Limb (tissue), 2 donors: ENCODE results near the gene FEN1.

Experiments
- DNase-seq, 2 donors: peaks; one replicate each; pipeline ENCODE4 v3.0.0-alpha.2; 2016; ENCODE audit errors: extremely low spot score in 2 of 2

FEN1 gene

DNA sequence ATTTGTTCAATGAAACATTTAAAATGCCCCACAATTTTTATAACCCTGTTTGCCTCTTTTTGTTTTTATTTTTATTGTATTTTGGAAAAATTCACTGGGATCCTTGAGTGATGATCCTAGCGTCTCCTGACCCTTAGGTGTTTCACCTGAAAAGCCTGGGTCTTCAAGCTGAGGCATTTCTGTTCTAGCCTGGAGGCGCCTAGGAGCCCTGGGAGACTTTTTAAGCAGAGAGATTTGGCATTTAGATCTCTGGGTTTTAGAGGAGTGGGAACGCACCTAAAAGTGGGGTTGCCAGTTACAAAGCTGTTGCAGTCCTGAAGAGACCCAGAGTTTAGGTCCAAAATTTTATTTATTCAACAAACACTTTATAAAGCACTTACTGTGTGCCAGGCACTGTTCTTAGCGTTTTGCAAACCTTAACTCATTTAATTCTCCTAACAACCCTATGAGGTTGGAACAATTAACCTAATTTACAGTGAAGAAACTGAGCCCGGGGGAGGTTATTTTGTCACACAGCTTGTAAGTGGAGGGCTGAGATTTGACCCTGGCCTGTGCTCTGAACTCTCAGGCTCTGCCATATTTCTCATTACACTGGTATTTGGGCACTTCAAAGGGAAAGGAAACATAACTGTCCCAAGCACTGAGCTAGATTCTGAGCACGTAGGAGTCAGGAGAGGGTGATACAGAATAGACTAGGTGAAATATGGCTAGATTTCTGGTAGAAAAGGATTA lies 24.9 kb downstream of the FEN1 start:
- DNase-seq: no peak

DNA sequence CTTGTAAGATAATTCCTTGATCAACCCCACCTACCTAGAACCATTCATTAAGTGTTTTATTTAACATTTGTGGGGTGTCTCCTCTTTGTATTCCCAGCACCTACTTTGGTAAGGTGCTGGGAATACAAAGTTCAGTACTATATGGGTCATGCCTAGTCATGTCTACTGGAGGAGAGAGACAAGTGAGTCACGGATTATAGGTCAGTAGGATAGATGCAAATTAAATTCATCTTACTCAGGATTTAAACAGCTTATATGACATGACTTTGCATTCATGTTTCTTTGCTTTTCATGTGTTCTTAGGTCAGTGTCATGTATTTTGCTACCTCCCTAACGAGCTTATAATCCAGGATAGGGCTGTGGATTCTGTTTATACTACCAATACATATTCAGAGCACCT lies 27.5 kb downstream of the FEN1 start:
- no peak for DNase-seq

DNA sequence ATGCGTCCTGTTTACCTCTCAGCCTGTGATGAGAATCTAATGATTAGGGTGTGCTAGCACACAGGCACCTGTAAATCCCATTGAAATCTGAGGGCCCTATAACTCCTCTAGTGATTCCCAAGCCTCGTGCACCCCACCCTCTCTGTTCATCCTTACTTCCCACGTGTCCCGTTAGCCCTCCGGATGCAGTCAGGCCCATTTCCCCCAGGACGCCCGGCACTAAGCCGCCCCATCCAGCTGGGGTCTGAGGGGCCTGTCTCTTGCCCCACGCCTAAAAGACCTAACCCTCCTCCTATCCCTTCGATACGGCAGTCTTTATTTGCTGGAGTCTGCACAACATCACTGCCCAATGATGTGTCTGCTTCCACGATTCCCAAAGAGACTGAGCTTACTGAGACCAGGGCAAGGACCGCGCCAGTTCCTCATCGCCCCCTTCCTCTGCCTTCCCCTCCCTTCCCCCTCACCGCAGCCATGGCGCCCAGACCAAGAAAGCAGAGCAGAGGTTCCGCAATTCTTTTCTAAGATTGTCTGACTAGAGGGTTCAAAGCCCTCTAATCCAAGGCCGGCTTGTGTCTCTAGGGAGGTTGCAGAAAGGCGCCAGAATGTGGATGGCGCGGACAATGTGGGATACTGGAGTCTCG lies 34.3 kb downstream of the FEN1 start:
- DNase-seq: peak in 1 of 2 donors; percentile 18

DNA sequence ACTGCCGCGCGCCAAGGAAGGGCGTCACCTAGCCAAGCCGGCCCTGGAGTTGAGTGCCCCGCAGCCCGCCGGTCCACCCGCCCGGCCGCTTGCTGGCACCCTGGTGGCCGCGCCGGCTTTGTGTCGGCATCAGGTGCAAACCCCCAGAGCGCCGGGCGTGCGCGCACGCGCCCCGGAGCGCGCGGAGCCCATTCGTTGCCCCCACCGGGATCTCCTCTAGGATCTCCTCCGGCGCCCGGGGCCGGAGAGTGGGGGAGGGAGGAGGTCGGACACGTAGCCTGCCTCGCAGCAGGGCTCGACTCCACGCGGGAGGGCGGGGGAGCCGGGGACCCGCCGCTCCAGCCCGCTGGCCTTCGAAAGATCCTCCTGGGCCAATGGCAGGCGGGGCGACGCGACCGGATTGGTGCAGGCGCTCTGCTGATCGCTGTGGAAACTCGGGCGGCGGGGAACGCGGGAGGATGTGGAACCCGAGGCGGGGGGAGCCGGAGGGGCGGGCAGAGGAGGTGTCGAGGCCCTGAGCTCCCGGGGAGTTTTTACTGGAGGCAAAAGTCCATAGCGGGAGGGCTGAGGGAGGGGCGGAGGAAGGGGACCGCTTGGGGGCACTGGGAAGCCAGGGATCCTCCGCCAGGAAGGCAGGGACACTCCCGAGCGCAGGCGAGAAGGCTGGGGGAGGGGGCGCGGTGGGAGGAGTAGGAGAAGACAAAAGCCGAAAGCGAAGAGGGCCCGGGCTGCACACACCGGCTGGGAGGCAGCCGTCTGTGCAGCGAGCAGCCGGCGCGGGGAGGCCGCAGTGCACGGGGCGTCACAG lies 35.1 kb downstream of the FEN1 start, which contains the start of gene FADS2:
Gene FADS2 (plus strand): TSS at position 730 of the 808 bp plus-strand sequence. CDS start 91 bp downstream, outside the sequence.
- peak; percentile 92 to 95 for DNase-seq

DNA sequence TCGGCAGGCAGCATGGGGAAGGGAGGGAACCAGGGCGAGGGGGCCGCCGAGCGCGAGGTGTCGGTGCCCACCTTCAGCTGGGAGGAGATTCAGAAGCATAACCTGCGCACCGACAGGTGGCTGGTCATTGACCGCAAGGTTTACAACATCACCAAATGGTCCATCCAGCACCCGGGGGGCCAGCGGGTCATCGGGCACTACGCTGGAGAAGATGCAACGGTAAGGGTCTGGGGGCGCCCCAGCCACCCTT lies 35.6 kb downstream of the FEN1 start:
- DNase-seq: no peak

DNA sequence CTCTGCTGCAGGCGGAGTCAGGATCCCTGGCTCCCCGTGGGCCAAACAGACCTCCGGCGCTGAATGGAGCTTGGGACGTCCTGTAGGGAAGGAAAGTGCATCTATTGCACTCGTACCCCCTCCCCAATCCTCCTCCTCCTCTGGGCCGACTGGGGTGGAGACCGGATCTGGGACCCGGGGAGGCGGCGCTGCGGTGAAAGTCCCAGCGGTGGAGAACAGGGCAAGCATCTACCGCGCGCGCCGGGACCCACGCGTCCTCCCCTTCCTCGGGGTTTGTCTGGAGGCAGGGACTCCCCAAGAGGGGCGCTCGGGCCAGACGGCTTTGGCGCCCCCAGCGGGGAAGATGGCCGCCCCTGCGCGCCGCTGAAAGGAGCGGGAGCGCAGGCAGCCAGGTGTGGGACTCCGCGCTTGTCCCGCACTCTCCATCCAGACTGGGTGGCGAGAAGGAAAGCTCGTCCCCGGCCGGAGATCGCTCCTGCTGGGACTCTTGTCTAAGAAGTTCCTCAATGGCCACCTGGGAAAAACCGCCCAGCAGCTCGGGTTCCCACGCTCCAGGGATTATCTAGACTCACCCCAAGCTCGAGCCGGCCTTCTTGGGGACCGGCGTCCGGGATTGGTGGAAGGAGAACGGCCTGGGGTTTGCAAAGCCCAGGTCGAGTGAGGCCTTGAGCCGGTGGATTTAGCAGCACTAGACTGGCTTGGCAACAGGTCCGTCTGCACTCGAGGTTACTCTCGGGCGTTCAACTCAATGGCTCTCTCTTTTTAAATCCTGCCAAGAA lies 36.1 kb downstream of the FEN1 start:
- DNase-seq: peak; percentile 36 to 80

DNA sequence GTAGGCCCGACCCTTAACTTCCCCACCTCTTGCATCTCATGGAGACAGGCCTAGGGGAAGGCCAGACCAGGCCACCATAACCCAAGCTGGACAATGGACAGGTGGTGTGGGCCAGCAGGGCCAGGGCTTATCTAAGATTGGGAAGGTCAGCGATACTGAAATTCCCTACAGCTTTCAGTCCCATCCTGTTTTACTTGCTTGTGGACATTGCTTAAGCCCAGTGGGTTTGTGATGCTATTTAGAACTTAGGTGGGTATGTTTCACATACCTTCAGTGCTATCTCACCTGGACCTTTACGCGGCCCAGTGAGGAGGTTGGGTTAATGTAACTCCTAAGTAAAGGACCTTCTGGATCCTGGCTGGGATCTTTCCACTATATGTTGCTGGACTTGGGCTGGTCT lies 37.1 kb downstream of the FEN1 start:
- no peak for DNase-seq

DNA sequence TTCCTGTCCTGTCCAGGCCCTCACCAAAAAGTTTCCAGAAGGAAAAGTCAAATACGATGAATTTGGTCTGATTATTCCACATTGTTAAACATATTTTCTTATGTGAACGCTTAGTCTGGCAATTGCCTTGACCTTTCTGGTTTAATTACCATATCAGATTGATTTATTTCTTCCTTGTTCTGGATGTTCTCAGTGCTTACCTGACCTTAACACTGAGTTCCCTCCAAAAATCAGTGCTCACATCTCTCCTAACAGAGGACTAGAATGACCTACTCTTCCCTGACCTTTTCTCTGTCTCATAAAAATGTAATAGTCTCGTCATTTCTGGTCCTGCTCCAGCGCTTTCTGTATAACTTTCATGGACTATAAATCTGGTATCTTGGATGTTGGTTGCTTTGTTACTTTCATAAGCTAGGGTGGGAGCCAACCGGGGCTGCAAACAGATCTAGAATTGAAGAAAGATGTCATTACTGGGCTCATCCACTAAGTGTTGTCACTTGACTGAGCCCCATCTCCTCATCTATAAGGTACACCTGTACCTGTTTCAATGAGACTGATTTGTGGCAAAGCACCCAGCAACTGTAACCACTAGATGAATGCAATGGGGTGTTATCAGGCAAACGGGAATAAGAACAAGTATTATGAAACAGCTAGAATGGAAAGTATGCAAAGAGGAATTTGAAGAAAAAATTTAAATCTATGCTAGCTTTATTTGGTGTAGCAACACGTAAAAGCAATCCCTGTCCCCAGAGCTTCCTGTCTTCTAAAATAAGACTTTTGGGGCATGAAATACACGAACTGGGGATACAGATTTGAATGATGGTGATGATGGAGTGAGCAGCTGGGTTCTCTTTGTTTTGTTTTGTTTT lies 37.8 kb downstream of the FEN1 start:
- no peak for DNase-seq

DNA sequence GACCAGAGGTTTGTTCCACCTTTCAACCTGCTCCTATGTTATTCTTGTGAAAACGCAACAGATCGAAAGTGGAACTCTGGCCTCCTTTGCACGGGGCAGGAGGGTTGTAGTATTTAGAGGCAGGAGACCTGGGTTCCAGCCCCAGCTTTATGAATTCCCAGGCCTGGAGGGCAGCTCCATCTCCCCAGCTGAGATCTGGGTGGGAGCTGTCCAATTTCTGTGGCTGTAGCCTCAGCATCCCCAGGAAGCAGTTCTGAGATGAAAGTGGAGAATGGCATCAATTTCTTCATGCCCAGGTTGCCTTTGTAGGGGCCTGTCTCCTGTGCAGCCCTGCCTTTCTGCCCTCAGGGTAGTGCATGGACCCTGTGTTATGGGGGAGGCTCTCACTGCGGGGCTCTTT lies 39.5 kb downstream of the FEN1 start:
- no peak for DNase-seq

DNA sequence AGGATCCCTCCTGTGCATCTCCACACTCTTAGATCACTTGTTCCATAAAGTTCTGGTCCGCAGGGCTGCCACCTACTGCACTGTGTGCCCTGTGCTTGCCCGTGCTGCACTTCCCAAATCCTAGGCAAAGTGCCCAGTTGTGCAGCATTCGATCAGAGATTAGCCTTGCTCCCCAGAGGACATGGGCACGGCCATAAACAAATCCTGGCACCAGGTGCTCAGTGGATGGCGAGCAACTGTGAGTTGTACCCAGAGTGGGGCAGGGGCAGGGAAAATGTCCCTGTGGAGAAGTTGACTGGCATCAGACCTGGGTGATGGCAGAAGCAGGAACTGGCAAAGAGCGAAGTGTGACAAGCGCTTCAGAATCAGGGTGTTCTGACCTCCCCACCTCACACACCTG lies 40.0 kb downstream of the FEN1 start:
- DNase-seq: no peak

DNA sequence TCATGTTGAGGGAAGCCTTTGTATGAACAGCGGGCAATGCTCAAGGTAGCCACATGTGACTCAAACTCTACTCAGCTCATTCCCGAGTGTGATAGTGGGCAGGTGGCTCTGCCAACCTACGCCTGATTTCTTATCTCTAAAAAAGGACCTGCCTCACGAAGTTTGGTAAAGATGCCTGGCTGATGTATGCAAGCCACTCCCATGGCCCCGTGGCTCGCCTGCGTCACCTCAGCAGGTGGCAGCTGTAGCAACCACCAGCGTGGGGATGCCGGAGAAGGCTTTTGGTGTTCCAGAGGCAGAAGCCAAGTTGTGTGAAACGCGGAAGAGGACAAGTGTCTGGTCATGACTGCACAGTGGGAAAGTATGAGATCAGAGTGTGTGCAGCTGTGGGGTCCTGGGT lies 40.8 kb downstream of the FEN1 start:
- DNase-seq: no peak

DNA sequence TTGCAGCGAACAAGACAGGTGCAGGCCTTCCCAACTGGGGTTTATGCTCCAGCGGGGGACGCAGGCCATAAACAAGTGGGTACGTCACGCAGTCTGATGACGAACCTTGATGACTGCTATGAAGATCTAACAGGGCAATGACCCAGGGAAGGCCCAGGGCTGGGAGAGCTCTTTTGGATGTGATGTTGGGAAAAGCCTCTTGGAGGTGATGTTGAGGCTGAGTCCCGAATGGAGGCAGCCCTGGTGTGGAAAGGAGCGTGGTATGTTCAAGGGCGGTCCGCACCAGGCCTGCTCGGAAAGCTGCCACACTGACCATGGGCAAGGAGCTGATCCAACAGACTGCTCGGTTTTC lies 41.2 kb downstream of the FEN1 start:
- no peak for DNase-seq

DNA sequence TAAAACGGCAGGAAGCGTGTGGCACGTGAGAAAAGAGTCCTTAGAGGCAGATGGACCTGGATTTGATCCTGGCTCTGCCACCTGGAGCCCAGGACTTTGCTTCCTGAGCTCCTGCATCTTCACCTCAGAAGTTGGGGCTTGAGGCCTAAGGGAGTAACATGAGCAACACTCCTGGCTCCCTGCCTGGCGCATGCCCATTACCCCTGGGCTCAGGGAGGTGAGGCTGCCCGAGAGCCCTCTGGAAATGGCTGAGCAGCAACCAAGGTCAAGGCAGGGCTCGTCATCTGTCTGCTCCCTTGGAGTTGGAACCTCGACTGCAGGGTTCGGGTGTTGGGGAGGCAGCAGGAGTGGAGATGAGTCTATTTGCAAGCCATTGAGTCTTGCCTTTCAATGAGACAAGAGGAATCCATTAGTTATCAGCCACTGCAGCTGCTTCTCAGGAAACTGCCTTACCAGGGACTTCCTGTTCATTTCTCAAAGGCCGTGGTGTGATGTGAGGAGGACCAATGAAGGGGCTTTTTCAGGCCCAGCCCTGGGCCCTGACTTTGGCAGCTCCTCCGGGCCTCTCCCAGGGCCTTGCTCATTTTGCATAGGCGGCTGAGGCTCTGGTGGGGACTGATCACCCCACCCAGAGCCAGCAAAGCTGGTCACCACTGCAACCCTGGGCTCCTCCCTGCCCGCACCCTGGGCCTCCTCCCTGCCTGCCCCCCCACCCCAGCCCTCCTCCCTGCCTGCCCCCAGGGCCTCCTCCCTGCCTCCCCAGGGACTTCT lies 41.8 kb downstream of the FEN1 start:
- peak in 1 of 2 donors; percentile 38 for DNase-seq

DNA sequence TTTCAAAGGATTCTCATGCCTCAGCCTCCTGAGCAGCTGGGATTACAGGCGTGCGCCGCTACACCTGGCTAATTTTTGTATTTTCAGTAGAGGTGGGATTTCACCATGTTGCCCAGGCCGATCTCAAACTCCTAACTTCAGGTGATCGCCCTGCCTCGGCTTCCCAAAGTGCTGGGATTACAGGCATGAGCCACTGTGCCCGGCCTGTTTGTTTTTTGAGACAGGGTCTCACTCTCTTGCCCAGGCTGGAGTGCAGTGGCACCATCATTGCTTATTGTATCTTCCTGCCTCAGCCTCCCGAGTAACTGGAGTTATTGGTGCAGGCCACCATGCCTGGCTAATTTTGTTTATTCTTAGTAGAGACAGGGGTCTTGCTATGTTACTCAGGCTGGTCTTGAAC lies 43.5 kb downstream of the FEN1 start:
- DNase-seq: no peak

DNA sequence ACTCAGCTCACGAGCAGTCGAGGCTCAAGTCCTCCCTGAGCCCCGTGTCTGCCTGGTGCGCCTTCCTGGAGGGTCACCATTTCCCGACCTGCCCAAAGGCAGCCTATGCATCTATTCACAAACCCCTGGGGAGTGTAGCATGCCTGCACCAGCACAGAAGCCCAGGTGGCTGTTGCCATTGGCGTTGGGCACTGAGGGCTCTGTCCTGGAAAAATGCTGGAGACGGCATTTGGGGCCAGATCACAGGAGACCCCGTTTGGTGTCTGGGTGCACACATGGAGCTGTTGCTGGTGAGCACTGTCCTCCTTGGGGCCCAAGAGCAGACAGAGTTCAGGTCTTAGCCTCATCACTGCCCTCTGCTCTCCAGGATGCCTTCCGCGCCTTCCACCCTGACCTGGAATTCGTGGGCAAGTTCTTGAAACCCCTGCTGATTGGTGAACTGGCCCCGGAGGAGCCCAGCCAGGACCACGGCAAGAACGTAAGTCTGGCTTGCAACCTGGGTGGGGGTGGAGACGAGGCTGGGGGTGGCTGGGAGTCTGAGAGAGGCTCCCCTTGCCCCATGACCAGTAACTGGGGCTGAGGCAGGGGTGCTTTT lies 44.8 kb downstream of the FEN1 start:
- DNase-seq: no peak

DNA sequence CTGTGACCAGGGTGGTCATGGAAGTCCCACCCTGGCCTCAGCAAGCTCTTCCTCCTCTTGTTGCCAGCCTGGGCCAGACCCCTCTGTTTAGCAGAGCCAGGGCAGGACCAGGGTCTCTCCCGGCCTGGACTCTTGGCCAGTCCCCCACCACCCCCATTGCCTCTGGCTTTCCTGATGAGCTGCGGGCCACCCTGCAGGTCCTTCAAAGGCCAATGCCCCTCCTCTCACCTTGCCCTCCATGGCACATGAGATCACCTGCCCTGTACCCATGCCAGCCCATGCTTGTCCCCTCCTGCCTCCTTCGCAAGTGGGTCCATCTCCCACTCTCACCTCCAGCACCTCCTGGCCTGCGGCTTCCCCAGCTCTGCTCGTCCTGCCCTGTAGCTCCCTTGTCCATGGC lies 45.8 kb downstream of the FEN1 start:
- no peak for DNase-seq

DNA sequence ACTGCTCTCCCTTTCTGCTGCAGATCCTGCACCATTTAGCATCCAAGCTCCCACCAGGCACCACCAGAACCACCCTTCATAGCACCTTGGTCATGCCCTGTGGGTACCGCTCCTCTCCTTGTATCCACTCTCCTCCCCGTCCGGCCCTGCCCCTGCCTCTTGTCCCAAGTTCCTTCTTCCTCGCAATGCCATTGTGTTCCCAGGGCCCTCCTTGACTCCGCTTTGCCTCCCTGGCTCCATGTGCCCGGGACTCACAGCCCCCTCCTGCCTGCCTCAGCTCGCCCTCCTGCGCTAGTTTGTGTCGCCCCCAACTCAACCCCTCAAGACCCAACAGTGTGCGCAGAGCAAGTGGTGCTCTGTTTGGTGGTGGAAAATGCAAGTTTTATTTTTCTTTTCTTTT lies 46.2 kb downstream of the FEN1 start:
- DNase-seq: no peak

DNA sequence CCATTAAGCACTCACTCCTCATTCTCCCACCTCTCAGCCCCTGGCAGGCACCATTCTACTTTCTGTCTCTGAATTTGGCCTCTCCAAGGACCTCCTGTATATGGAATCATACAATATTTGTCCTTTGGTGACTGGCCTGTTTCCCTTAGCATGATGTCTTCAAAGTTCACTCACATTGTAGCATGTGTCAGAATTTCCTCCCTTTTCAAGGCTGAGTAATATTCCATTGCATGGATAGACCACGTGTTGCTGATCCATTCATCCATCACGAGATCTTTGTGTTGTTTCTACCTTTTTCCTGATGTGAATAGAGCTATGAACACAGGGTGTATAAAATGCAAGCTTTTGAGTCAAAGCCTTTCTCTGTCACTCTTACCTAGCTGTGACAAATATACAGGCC lies 47.0 kb downstream of the FEN1 start:
- no peak for DNase-seq

DNA sequence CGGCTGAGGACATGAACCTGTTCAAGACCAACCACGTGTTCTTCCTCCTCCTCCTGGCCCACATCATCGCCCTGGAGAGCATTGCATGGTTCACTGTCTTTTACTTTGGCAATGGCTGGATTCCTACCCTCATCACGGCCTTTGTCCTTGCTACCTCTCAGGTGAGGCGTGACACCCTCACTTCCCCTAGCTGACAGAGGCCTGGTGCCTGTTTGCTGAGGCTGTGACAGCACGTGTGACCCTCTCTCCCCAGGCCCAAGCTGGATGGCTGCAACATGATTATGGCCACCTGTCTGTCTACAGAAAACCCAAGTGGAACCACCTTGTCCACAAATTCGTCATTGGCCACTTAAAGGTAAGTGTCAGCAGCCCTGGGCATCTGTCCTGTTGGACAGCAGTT lies 47.7 kb downstream of the FEN1 start:
- DNase-seq: no peak
